Nephron progenitor cell (in vitro differentiated cells): ENCODE data around the gene IKZF3.

ENCODE experiments used
- DNase-seq: peaks from one replicate; pipeline ENCODE4 v3.0.0; 2021
- H3K27ac Mint-ChIP-seq: 2 replicates; pipeline ENCODE4 v1.8.0; 2021; ENCODE audit warnings: mild to moderate bottlenecking, moderate library complexity, mixed read lengths
- H3K27me3 Mint-ChIP-seq: 2 replicates; pipeline ENCODE4 v1.8.0; 2021; ENCODE audit warnings: mild to moderate bottlenecking, low read depth, mixed read lengths; ENCODE audit not compliant: poor library complexity
- H3K36me3 Mint-ChIP-seq: 2 replicates; pipeline ENCODE4 v1.8.0; 2021; ENCODE audit warnings: low read depth, mixed read lengths
- H3K4me1 Mint-ChIP-seq: 2 replicates; pipeline ENCODE4 v1.8.0; 2021; ENCODE audit warnings: mixed read lengths
- H3K4me3 Mint-ChIP-seq: 2 replicates; pipeline ENCODE4 v1.8.0; 2021; ENCODE audit warnings: mild to moderate bottlenecking, moderate library complexity, mixed read lengths
- H3K9me3 Mint-ChIP-seq: 2 replicates; pipeline ENCODE4 v1.8.0; 2021; ENCODE audit warnings: mild to moderate bottlenecking, moderate library complexity, mixed read lengths
- TF ChIP-seq, protein P1 (sequence below): fragments of 200-600 bp; sonication (generic); IDR thresholded peaks from 2 replicates; pipeline ENCODE4 v1.5.0; 2021; ENCODE audit warnings: antibody characterized with exemption

IKZF3 gene

DNA sequence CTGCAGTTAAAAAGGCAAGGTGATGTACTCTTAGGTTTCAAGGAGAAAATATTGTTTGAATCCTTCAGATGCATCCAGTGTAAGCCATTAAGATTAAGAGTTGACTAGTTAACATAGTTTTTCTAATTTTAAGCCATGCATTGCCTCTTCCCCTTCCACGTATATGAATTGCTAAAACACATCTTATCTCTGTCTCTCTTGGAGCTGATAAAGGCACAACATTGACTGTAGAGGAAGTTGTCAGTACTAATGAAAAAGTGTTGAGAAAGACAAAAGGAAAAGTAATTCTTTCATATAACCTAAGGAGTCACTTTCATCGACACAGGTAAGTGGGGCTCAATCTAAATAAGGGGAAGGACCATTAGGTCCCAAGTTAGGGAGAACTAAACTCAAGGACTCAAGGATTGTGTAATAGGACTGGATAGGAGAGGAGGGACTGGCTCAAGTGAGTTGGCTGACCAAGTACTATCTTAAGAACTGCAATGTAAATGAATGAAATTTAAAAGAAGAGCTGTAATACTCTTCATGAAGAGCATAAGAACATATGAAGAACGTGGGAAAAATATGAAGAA lies 70.7 kb downstream of the IKZF3 start:
- H3K36me3 Mint-ChIP-seq, result no peaks in the 10 kb centered on the region
- peaks cover 12% of the 10 kb centered on the region for H3K4me1 Mint-ChIP-seq
- no peak overlapping the region for H3K27ac Mint-ChIP-seq
- peaks cover 17% of the 10 kb centered on the region for H3K27me3 Mint-ChIP-seq
- no peaks in the 10 kb centered on the region for H3K9me3 Mint-ChIP-seq
- no peak overlapping the region for H3K4me3 Mint-ChIP-seq
- TF ChIP-seq, protein P1, sequence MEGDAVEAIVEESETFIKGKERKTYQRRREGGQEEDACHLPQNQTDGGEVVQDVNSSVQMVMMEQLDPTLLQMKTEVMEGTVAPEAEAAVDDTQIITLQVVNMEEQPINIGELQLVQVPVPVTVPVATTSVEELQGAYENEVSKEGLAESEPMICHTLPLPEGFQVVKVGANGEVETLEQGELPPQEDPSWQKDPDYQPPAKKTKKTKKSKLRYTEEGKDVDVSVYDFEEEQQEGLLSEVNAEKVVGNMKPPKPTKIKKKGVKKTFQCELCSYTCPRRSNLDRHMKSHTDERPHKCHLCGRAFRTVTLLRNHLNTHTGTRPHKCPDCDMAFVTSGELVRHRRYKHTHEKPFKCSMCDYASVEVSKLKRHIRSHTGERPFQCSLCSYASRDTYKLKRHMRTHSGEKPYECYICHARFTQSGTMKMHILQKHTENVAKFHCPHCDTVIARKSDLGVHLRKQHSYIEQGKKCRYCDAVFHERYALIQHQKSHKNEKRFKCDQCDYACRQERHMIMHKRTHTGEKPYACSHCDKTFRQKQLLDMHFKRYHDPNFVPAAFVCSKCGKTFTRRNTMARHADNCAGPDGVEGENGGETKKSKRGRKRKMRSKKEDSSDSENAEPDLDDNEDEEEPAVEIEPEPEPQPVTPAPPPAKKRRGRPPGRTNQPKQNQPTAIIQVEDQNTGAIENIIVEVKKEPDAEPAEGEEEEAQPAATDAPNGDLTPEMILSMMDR, result no peak
- no peak for DNase-seq

DNA sequence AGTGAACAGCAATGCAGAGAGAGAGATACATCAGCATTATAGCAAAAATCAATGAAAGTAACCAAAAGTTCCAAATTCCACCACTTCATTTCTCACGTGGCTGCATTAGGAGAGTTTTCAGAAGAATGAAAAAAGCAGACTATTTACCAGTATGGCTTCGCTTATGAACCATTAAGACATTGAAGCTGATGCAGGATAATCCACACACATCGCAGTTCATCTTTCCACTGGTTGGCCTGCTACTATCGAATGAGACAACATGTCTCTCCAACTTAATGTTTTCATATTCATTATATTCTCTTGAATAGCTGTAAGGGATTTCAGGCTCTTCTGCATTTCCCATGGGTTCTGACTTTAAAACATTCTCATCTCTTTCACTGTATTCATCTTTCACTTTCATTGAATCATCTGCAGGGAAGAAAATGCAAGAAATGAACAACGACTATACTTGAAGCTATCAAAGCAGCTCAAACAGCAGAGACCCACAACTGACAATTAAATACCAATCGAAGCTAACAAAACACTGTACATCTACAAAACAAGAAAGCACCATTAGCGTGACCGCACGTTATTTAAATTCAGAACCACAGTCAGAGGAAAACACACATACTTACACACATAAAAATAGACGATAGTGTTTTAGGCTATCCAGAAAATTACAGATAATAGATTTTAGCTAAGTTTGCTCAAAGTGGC lies 71.4 kb downstream of the IKZF3 start:
- no peak overlapping the region for H3K27ac Mint-ChIP-seq
- H3K36me3 Mint-ChIP-seq, result no peaks in the 10 kb centered on the region
- no peak overlapping the region for H3K4me3 Mint-ChIP-seq
- peaks cover 17% of the 10 kb centered on the region for H3K27me3 Mint-ChIP-seq
- no peak for DNase-seq
- H3K9me3 Mint-ChIP-seq, result no peaks in the 10 kb centered on the region
- H3K4me1 Mint-ChIP-seq, result peaks cover 18% of the 10 kb centered on the region
- TF ChIP-seq, protein P1, result no peak

DNA sequence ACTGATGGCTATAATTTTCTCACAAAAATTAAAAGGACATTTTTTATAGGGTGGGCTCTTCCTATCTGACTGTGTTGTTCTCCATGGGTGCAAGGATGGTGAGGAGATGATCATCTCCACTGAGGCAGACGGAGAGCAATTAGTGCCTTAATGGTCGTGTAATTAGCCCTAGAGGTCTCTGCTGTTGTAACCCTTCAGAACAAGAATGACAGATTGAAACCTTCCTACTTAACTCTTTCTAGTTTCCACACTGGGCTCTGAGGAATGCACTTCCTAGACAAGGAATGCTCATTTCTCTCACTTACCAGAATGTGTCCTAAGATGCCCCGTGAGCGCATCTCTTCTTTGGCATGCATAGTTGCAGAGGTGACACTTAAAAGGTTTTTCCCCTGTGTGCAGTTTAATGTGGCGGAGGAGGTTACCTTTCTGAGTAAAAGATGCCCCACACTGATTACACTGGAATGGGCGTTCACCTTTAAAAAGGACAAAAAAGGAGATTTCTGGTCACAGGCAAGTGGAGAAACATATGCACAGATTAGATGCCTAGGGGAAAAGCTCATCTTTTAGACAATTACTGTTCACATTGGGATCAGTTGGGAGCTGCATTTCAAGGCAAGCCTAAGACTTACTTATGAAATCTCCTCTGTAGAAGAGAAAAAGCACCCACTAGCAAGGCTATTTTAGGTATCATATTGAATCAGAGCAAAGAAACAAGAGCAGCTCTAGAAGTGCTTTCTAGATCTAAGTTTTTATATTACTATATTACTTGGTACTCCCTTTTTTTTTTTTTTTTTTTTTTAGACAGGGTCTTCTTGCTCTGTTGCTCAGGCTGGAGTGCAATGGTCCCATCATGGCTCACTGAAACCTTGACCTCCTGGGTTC lies 72.8 kb downstream of the IKZF3 start:
- Mint-ChIP-seq H3K27me3 (peaks cover 23% of the 10 kb centered on the region), H3K4me3 (peak overlapping the region; percentile 10), H3K9me3 (no peaks in the 10 kb centered on the region), H3K36me3 (no peaks in the 10 kb centered on the region), H3K4me1 (peaks cover 28% of the 10 kb centered on the region), H3K27ac (no peak overlapping the region)
- TF ChIP-seq, protein P1, result no peak
- DNase-seq, result no peak

DNA sequence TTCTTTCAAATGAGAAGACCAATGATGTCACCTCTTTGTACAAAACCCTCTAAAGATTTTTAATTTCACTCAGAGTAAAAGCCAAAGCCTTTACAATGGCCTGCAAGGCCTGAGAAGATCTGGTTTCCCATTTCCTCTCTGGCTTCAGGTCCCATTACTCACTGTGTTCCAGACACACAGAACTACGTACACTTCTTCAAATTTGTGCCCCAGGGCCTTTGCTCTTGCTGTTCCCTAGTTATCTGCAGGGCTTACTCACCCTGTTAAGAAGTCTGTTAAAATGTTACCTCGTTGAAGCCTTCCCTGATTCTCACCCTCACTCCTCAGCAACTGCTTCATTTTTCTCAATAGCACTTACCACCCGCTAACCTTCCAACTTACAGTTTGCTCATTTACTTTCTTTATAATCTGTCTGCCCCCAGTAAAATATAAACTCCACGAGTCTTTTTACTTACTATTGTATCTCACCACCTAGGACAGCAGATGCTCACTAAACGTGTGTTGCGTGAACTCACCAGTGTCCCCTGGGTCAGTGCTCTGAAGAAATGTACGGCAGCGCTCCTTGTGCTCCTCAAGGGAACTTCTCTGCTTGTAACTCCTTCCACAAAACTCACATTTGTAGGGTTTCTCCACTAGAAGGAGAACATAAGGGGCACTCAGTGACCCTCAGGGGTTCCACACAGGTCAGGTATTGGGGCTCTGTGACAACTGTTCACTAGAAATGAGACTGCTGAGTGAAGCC lies 76.2 kb downstream of the IKZF3 start:
- H3K4me3 Mint-ChIP-seq, result no peak overlapping the region
- DNase-seq, result no peak
- no peaks in the 10 kb centered on the region for H3K9me3 Mint-ChIP-seq
- H3K4me1 Mint-ChIP-seq, result peaks cover 28% of the 10 kb centered on the region
- peaks cover 23% of the 10 kb centered on the region for H3K27me3 Mint-ChIP-seq
- no peaks in the 10 kb centered on the region for H3K36me3 Mint-ChIP-seq
- TF ChIP-seq, protein P1, result no peak
- no peak overlapping the region for H3K27ac Mint-ChIP-seq

DNA sequence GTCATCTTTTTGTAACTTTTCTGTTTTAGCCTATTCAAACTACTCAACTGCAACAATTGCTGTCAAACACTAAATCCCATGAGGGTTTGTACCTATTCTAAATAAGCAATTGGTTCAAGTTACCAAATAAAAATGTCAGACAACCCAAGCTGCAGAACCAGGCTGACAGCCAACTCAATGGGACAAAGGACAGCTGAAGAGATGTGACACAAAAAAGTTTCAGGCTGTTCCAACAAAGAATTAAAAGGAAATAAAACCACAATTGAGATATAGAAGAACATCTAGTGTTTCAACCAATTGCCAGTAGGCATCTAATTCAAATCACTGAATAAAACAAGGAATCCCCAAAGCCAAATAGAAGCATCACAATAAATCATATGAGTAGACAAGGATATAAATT lies 77.1 kb downstream of the IKZF3 start:
- peaks cover 29% of the 10 kb centered on the region for H3K4me1 Mint-ChIP-seq
- no peak overlapping the region for H3K4me3 Mint-ChIP-seq
- TF ChIP-seq, protein P1, result no peak
- no peak for DNase-seq
- H3K27ac Mint-ChIP-seq, result no peak overlapping the region
- H3K27me3 Mint-ChIP-seq, result peaks cover 29% of the 10 kb centered on the region
- no peaks in the 10 kb centered on the region for H3K9me3 Mint-ChIP-seq
- H3K36me3 Mint-ChIP-seq, result no peaks in the 10 kb centered on the region
